K562 treated with DMSO at 1 percent for 48 hours (cell line): ENCODE measurements around the gene DNAJC28. TPM values are rescaled to one million over a fixed set of nuclear protein-coding genes. Genes with fewer than 3 reads are reported as not detected.

Source experiments
- total RNA-seq: library from RNA; unstranded; fragments of 300-600 nt; gene quantifications from 2 replicates; pipeline ENCODE4 v1.2.3, GENCODE V29; 2022; ENCODE audit warnings: low replicate concordance; ENCODE audit errors: extremely low read depth

DNAJC28 gene
- total RNA-seq: not detected in 2 replicates

GRCh38 chr21:33491373-33492102 is at the start of gene DNAJC28:
Gene DNAJC28, minus strand, starts transcription at chr21:33491716. Its CDS starts 2,323 bp downstream, at chr21:33489393.

GRCh38 chr21:33479679-33480480 is 11.6 kb downstream of the DNAJC28 start, which contains the start of gene TMEM50B:
Gene TMEM50B, minus strand, starts transcription at chr21:33479974. Its CDS starts 11,089 bp downstream, at chr21:33468885.

Other genes with a start within 250 kb of the DNAJC28 start
- gene IL10RB, start 225.3 kb downstream of the DNAJC28 start, total RNA-seq: not detected in 2 replicates
- not detected in 2 replicates for gene IFNAR1, start 166.7 kb downstream of the DNAJC28 start, total RNA-seq
- not detected in 2 replicates for gene IFNGR2, start 88.3 kb downstream of the DNAJC28 start, total RNA-seq
- not detected in 2 replicates for gene TMEM50B, start 11.7 kb downstream of the DNAJC28 start, total RNA-seq
- gene GART, start 50.4 kb upstream of the DNAJC28 start, total RNA-seq: 960 TPM in 1 of 2 replicates, not detected in the other
- 67.1 and 105 TPM in 2 replicates for gene SON, start 51.3 kb upstream of the DNAJC28 start, total RNA-seq
- gene DONSON, start 97.0 kb upstream of the DNAJC28 start, total RNA-seq: not detected in 2 replicates
- not detected in 2 replicates for gene CRYZL1, start 150.0 kb upstream of the DNAJC28 start, total RNA-seq
- not detected in 2 replicates for gene ITSN1, start 150.8 kb upstream of the DNAJC28 start, total RNA-seq